ENCODE results near the gene CDH23.
A peak's percentile ranks its signal among the peaks of the same experiment; 100 is the strongest.

Gene CDH23

GRCh38 chr10:71638064-71638821 is 241.5 kb downstream of the CDH23 start:
- H3K27me3 ChIP-seq (ENCODE audit: insufficient read depth, insufficient read length) = peaks cover 3% of the 10 kb centered on the region
- peaks cover 40% of the 10 kb centered on the region for H3K4me1 ChIP-seq (ENCODE audit: insufficient read depth, insufficient read length)
- no peak for TF ChIP-seq SUZ12 (IDR thresholded peaks at IDR 0.05; ENCODE audit: extremely low read depth, insufficient read depth, insufficient read length)
- no peak for TF ChIP-seq ZNF274 (IDR thresholded peaks at IDR 0.05; ENCODE audit: low read depth, low read length)
- no peak for TF ChIP-seq YY1 (IDR thresholded peaks at IDR 0.05; ENCODE audit: insufficient read depth, insufficient read length)
- no peaks in the 10 kb centered on the region for H3K9me3 ChIP-seq (ENCODE audit: insufficient read depth, low read length)
- no peak overlapping the region for H3K9ac ChIP-seq (ENCODE audit: insufficient read length, low read depth)
- H3K36me3 ChIP-seq (ENCODE audit: insufficient read depth, insufficient read length, low read length) = no peaks in the 10 kb centered on the region
- no peak overlapping the region for H3K4me3 ChIP-seq (ENCODE audit: insufficient read length, low read depth)
- DNase-seq (ENCODE audit: low read depth, low spot score) = no peak

- TF ChIP-seq ZNF274 (IDR thresholded peaks at IDR 0.05; ENCODE audit: low read depth, low read length) = no peak
- no peak for TF ChIP-seq SUZ12 (IDR thresholded peaks at IDR 0.05; ENCODE audit: extremely low read depth, insufficient read depth, insufficient read length)
- TF ChIP-seq YY1 (IDR thresholded peaks at IDR 0.05; ENCODE audit: insufficient read depth, insufficient read length) = no peak
- DNase-seq (ENCODE audit: low read depth, low spot score) = no peak
- Histone ChIP-seq H3K27me3 (ENCODE audit: insufficient read depth, insufficient read length) (peaks cover 3% of the 10 kb centered on the region), H3K36me3 (ENCODE audit: insufficient read depth, insufficient read length, low read length) (no peaks in the 10 kb centered on the region), H3K4me1 (ENCODE audit: insufficient read depth, insufficient read length) (peaks cover 38% of the 10 kb centered on the region), H3K4me3 (ENCODE audit: insufficient read length, low read depth) (no peak overlapping the region), H3K9me3 (ENCODE audit: insufficient read depth, low read length) (no peaks in the 10 kb centered on the region), H3K9ac (ENCODE audit: insufficient read length, low read depth) (peak overlapping the region; percentile 21)
Measured at GRCh38 chr10:71638822-71639719, 242.4 kb downstream of the CDH23 start.

GRCh38 chr10:71640607-71641006 is 243.9 kb downstream of the CDH23 start:
- Histone ChIP-seq H3K27me3 (ENCODE audit: insufficient read depth, insufficient read length) (peaks cover 3% of the 10 kb centered on the region), H3K4me3 (ENCODE audit: insufficient read length, low read depth) (no peak overlapping the region), H3K4me1 (ENCODE audit: insufficient read depth, insufficient read length) (peaks cover 31% of the 10 kb centered on the region), H3K36me3 (ENCODE audit: insufficient read depth, insufficient read length, low read length) (no peaks in the 10 kb centered on the region), H3K9ac (ENCODE audit: insufficient read length, low read depth) (no peak overlapping the region), H3K9me3 (ENCODE audit: insufficient read depth, low read length) (no peaks in the 10 kb centered on the region)
- no peak for DNase-seq (ENCODE audit: low read depth, low spot score)
- no peak for TF ChIP-seq SUZ12 (IDR thresholded peaks at IDR 0.05; ENCODE audit: extremely low read depth, insufficient read depth, insufficient read length)
- no peak for TF ChIP-seq YY1 (IDR thresholded peaks at IDR 0.05; ENCODE audit: insufficient read depth, insufficient read length)
- TF ChIP-seq ZNF274 (IDR thresholded peaks at IDR 0.05; ENCODE audit: low read depth, low read length) = no peak

- no peaks in the 10 kb centered on the region for H3K9me3 ChIP-seq (ENCODE audit: insufficient read depth, low read length)
- no peak overlapping the region for H3K4me3 ChIP-seq (ENCODE audit: insufficient read length, low read depth)
- no peaks in the 10 kb centered on the region for H3K27me3 ChIP-seq (ENCODE audit: insufficient read depth, insufficient read length)
- peaks cover 31% of the 10 kb centered on the region for H3K4me1 ChIP-seq (ENCODE audit: insufficient read depth, insufficient read length)
- no peaks in the 10 kb centered on the region for H3K36me3 ChIP-seq (ENCODE audit: insufficient read depth, insufficient read length, low read length)
- DNase-seq (ENCODE audit: low read depth, low spot score) = no peak
- TF ChIP-seq SUZ12 (IDR thresholded peaks at IDR 0.05; ENCODE audit: extremely low read depth, insufficient read depth, insufficient read length) (no peak), ZNF274 (IDR thresholded peaks at IDR 0.05; ENCODE audit: low read depth, low read length) (no peak), YY1 (IDR thresholded peaks at IDR 0.05; ENCODE audit: insufficient read depth, insufficient read length) (no peak)
- no peak overlapping the region for H3K9ac ChIP-seq (ENCODE audit: insufficient read length, low read depth)
Measured at GRCh38 chr10:71641449-71641848, 244.7 kb downstream of the CDH23 start.

GRCh38 chr10:71641986-71642385 is 245.3 kb downstream of the CDH23 start:
- no peak for TF ChIP-seq SUZ12 (IDR thresholded peaks at IDR 0.05; ENCODE audit: extremely low read depth, insufficient read depth, insufficient read length)
- no peak for TF ChIP-seq ZNF274 (IDR thresholded peaks at IDR 0.05; ENCODE audit: low read depth, low read length)
- TF ChIP-seq YY1 (IDR thresholded peaks at IDR 0.05; ENCODE audit: insufficient read depth, insufficient read length) = no peak
- Histone ChIP-seq H3K27me3 (ENCODE audit: insufficient read depth, insufficient read length) (no peaks in the 10 kb centered on the region), H3K36me3 (ENCODE audit: insufficient read depth, insufficient read length, low read length) (no peaks in the 10 kb centered on the region), H3K9ac (ENCODE audit: insufficient read length, low read depth) (no peak overlapping the region), H3K4me1 (ENCODE audit: insufficient read depth, insufficient read length) (peaks cover 31% of the 10 kb centered on the region), H3K9me3 (ENCODE audit: insufficient read depth, low read length) (no peaks in the 10 kb centered on the region), H3K4me3 (ENCODE audit: insufficient read length, low read depth) (no peak overlapping the region)
- DNase-seq (ENCODE audit: low read depth, low spot score) = no peak

GRCh38 chr10:71643904-71644303 is 247.2 kb downstream of the CDH23 start:
- Histone ChIP-seq H3K9ac (ENCODE audit: insufficient read length, low read depth) (no peak overlapping the region), H3K36me3 (ENCODE audit: insufficient read depth, insufficient read length, low read length) (no peaks in the 10 kb centered on the region), H3K4me3 (ENCODE audit: insufficient read length, low read depth) (no peak overlapping the region), H3K9me3 (ENCODE audit: insufficient read depth, low read length) (no peaks in the 10 kb centered on the region), H3K27me3 (ENCODE audit: insufficient read depth, insufficient read length) (no peaks in the 10 kb centered on the region), H3K4me1 (ENCODE audit: insufficient read depth, insufficient read length) (peaks cover 23% of the 10 kb centered on the region)
- no peak for DNase-seq (ENCODE audit: low read depth, low spot score)
- TF ChIP-seq SUZ12 (IDR thresholded peaks at IDR 0.05; ENCODE audit: extremely low read depth, insufficient read depth, insufficient read length) (no peak), YY1 (IDR thresholded peaks at IDR 0.05; ENCODE audit: insufficient read depth, insufficient read length) (no peak), ZNF274 (IDR thresholded peaks at IDR 0.05; ENCODE audit: low read depth, low read length) (no peak)

All from NT2/D1 (cell line).